ENCODE results near the gene ANXA4. TPM values are rescaled to one million over a fixed set of nuclear protein-coding genes. Genes with fewer than 3 reads are reported as not detected.

Gene ANXA4
- total RNA-seq, 1 donor from 2014 or later, result 28.5 TPM

DNA sequence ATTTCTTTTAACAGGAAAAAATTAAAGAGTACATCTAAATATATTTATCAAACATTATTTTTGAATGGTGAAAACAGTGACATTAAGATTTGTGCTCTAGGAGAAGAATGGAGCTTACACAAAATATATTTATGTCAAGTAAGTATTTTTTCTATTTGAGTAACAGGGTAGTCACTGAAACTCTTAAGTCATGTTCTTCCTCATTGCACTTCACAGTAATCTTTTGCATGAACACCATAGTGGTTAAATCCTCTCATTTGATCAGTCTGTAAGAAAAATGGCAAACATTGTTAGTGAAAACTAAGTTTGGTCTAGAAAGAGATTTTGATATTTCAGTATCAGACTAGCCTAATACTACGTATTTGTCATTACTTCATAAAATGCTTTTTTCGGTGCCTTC is 95.6 kb downstream of the ANXA4 start:
- no peak for DNase-seq (ENCODE audit: low read depth)

- no peak for DNase-seq (ENCODE audit: low read depth)
Measured at GRCh38 chr2:69843993-69844392, 102.1 kb downstream of the ANXA4 start.

GRCh38 chr2:69844560-69844959 is 102.6 kb downstream of the ANXA4 start:
- DNase-seq (ENCODE audit: low read depth), result no peak

DNA sequence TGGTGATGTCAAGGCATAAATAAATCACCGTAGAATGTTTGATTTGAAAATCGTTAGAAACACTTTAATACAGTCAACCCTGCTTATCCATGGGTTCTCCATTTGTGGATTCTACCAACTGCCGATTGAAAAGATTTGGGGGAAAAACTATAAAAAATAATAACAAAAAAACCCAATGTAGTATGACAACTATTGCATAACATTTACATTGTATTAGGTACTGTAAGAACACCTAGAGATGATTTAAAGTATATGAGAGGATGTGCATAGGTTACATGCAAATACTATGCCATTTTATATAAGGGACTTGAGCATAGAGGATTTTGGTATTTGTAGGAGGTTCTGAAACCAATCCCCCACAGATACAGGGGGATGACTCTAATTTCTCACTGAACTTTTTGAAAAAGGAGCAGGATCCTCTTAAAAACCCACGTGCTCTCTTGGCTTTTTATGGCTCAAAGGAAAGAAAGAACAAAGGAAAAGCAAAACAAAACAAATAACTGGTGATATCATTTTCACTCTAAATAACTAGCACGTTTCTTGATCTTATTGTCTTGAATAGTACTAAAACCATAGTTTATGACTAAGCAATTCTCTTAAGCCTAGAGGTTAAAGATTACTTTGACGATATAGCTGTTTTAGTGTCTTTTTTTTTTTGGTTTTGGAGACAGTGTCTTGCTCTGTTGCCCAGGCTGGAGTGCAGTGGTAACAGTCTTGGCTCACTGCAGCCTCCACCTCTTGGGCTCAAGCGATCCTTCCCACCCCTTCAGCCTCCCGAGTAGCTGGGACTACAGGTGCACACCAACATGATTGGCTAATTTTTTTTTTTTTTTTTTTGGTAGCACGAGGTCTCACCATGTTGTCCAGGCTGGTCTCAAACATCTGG is 104.5 kb downstream of the ANXA4 start:
- no peak for DNase-seq (ENCODE audit: low read depth)

DNA sequence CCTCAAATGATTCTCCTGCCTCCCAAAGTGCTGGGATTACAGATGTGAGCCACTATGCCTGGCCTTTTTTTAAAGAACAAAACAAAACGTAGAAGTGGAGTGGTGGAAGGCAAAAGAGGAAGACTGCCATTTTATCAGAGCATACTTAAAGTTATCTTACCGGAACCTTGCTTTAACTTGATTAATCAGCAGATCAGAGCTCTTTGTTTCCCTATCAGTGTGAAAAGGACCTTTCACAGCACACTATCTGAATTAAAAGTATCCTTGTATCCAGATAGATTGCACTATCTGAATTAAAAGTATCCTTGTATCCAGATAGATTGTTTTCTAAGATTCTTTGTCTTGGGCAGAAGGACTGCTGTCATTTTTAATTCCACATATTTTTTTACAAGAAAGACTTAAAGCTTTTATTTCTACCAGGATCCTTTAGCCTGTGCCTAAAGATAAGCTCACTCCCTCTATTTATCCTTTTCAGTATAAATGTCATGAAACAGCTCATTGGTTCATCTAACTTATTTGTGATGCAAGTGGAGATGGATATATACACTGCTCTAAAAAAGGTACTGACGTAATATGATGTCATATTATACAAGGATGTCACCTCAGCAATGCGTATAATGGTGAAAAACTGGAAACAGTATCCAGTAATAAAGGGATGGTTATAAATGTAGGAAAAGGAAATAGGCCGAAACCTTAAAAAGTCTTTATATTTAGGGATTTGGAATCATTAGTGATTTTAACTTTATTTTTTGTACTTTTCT is 105.3 kb downstream of the ANXA4 start:
- DNase-seq (ENCODE audit: low read depth), result no peak

GRCh38 chr2:69848186-69848790 is 106.4 kb downstream of the ANXA4 start:
- no peak for DNase-seq (ENCODE audit: low read depth)

DNA sequence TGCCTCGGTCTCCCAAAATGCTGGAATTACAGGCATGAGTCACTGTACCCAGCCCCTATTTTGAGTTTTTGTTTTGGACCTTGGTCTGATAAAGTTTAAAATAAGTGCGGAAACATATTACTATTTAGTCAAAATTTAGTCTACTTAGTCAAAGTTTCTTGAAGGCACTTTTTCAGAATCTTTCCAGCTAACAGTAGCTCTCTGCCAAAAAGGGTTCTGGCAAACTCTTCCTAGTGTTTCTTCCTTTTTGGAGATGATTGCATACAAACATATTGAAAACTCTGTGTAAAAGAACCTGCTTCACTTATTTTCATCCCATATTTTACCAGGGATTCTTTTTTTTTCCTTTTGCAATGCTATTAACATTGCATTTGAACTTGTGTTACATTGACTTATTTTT is 116.3 kb downstream of the ANXA4 start:
- DNase-seq (ENCODE audit: low read depth), result no peak

GRCh38 chr2:69863298-69863697 is 121.4 kb downstream of the ANXA4 start:
- peak; percentile 0 for DNase-seq (ENCODE audit: low read depth)

Other genes starting within 250 kb of the ANXA4 start
- gene AAK1, start 98.4 kb upstream of the ANXA4 start, total RNA-seq, result 28.3 and 39.0 TPM in 2 replicates
- 9.7 and 13.6 TPM in 2 replicates for gene GMCL1, start 87.5 kb downstream of the ANXA4 start, total RNA-seq
- gene SNRNP27, start 151.8 kb downstream of the ANXA4 start, total RNA-seq, result 113 and 116 TPM in 2 replicates
- gene MXD1, start 173.0 kb downstream of the ANXA4 start, total RNA-seq, result 3.6 and 3.9 TPM in 2 replicates
- 0.80 and 0.99 TPM in 2 replicates for gene ASPRV1, start 219.5 kb downstream of the ANXA4 start, total RNA-seq

All from myocyte (in vitro differentiated cells).